SKM-1 treated with dmso at 0.1 percent for 144 hours (cell line): Measurements from ENCODE around the gene LRRIQ1.
"Not testable (repeated sequence)": the region's sequence is repeated elsewhere in the genome, so short reads cannot be mapped to it uniquely, and the experiment has no call there.

Experiments
- DNase-seq: peaks from one replicate; lab custom pipeline; 2025; ENCODE audit not compliant: unreplicated experiment; lab: John Stamatoyannopoulos, UW

Gene LRRIQ1

GRCh38 chr12:85188619-85189018 lies 152.5 kb downstream of the LRRIQ1 start:
- no peak for DNase-seq

DNA sequence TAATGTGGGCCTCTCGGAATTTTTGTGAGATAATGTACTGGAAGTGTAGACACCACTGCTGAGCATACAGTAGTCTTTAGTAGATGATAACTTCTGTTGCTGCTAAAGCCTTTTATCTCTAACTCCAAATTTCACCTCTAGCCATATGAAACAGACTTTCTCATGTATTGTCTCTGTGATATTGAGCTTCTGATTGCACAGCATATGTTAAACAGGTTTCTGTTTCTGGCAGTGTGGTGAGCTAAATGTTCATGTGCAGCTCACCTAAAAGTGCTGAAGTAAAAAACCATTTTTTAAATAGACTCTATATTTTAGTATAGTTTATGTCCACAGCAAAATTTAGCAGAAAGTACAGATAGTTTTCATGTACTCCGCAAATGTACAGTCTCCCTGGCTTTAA lies 154.6 kb downstream of the LRRIQ1 start:
- no peak for DNase-seq

GRCh38 chr12:85203809-85204208 lies 167.7 kb downstream of the LRRIQ1 start:
- not testable (repeated sequence) for DNase-seq

DNA sequence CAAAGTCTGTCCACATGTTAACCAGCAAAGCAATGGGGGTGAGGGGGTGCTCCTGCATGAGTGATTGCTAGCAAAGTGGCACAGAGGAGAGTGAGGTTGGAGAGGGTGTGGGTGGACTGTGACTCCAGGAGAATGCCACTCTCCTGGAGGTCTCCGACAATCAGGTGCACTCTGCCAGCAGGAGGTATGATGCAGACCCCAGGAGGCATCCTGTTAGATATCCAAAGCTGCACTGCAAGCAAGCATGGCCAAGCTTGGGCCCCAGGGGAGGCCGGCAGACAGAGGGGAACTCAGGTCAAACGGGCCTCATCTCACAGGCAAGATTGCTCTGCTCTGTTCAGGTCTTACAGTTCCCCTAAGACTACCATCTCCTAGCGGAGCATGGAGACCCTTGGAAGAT lies 170.4 kb downstream of the LRRIQ1 start:
- DNase-seq, result no peak

GRCh38 chr12:85224339-85224738 lies 188.2 kb downstream of the LRRIQ1 start:
- not testable (repeated sequence) for DNase-seq

DNA sequence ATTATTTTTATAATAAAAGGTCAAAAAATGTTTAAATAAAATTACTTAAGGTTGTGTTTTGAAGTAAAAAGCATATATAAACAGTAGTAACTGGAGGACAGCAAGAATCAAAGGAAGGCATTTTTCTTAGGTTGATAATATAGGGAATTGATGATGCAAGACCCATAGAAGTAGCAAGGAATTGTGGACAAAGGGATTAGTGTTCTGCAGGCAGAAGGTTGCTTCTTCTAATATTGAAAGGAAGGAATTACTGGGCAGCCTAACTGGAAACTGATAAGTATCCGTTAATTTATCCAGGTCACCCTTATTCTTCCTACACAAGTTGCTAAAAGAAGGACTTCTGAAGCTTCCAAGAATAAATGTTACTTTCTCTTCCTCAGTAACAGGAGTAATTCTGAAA lies 189.3 kb downstream of the LRRIQ1 start:
- no peak for DNase-seq

DNA sequence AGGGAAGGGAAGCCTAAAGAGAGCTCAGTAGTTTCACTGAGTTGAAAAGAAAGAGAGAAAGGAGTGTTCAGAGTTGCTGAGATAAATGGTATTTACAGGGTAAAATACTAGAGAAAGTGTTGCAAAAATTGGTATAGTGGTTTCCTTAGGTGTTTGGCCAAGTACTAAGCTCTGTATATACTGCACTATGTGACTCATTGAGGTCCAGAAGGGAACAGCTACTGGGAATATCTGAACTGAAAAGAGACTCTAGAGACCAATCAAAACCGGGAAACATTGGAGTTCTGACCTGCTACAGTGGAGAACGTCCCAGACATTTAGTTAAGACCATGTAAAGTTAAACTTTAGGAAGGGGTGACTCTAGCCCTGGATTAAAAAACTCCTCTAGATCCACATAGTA lies 201.2 kb downstream of the LRRIQ1 start:
- DNase-seq, result no peak

- DNase-seq, result no peak
These were observed 208.4 kb downstream of the LRRIQ1 start for GRCh38 chr12:85244561-85244960.

- DNase-seq, result no peak
These were observed 217.7 kb downstream of the LRRIQ1 start for GRCh38 chr12:85253853-85254252.

DNA sequence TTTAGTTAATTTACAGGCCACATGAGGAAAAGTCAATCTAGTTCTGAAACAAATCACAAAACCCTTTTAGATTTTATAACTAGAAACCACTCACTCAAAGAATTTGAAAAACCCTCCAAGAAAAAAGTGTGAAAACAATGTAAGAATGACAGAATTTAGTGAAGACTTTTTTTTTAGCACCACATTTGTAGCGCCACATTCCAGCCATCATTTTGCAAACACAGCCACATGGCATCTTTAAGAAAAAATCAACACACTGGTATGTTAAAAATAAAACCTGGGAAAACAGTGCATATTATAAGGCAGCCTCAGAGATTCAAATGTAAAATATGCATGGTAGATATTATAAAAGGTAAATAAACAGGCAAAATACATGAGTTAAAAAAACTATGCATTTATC lies 221.5 kb downstream of the LRRIQ1 start:
- DNase-seq, result no peak

DNA sequence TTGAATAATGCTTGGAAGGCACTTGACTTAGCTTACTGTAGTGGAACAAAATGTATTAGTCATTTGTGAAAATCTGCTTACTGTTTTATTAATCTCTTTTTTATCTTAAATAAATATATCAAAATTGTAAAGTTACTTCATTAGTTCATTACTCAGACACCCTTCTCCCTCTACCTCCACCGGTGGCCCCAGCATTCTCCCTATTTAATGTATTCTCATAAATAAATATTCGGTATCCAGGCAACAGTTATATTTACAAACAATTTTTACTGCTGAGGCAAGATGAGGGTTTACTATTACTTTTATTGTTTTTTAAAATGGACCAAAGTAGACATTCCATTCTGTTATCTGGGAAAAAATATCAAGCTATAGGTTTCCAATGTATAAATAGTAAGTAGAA lies 224.3 kb downstream of the LRRIQ1 start:
- DNase-seq, result no peak

DNA sequence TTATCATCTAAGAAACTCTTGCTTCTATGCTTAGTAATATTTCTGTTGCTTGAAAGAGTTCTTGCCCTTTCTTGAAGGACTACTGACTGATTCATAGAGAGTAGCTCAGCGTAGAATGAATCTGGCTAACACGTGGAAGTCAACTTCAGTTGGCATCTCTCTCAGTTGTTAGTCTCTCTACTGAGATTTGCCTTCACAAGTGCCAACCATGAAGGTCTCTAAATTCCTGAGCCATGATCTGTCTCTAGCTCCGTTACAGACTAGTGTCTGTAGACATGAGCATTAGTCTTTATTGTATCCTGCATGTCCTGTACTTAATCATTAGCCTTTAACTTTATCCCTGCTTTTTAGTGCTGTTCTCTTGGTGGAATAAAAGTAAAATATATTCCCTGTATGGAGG lies 224.7 kb downstream of the LRRIQ1 start:
- DNase-seq, result no peak

- DNase-seq, result no peak
These were observed 230.2 kb downstream of the LRRIQ1 start for GRCh38 chr12:85266356-85266755.

DNA sequence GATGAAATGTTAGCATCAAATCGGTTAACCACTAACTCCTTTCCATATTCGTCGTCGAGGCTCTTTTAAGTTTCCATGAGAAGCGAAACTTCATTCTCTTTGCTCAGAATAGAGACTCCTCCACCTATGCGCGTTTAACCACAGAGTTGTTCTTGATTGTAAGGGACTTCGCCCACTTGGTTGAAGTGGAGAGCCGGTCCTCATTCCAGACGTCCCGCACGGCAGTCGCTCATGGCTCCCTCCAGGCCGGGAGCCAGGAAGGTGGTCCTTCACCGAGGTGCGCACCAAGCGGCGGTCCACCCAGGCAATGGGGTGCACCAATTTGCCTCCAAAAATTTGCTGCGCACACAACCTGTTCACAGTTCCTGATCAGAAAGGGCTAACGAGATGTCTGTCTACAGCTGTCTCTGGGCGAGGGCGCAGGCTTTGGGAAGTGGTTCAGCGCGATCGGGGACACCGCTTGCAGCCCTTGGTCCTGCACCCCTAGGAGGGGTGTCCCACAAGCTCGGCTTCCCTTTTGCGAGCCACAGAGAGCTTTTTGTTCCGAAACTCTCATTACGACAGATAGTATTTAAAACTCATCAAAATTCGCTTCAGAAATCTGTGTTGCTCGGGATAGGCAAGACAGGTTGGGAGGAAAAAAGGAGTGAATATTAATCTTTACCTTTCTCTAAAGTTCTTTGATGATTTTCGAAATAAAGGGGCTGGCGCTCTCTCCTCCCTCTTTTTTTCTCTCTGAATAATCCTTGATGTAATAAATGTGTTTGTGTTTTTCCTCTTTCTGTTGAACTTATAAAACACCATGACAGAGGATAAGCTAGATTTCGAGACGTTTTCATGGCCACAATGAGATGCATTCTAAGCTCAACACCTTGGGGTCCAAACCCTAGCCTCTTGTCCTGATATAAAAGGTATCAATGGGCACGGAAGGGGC lies 237.5 kb downstream of the LRRIQ1 start:
- no peak for DNase-seq

DNA sequence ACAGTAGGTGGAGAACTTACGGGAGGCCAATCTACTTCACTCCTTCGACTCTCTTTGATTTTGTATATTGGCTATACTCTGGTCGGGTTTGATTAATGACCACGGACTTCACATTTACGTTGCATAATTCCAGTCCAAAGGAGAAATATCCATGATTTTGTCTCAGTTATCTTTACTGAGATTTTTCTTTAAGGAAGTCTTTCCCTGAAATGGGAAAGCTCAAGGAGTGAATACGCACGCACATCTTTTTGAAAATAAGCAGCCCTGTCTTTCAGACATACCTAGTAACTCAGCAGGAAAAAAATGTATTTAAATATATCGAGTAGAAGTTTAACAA lies 238.1 kb downstream of the LRRIQ1 start:
- no peak for DNase-seq

DNA sequence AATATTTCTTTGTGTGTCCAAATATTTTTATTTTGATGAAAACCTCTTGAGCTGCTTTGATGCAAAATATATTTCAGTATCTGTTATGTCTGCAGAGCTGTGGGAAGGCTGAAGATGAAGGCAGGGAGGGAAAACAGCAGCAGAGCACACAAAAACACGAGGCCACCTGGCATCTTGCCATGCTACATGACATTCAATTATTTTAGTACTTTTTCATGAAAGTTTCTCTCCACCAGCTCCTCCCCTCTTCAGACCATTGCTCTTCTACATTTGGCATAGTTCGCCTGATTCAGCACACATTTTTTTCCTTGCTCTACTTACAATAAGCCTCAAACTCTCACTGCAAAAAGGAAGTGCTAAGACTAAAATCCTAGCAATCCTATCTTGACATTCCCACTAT lies 239.2 kb downstream of the LRRIQ1 start:
- DNase-seq, result no peak

GRCh38 chr12:85277191-85277590 lies 241.0 kb downstream of the LRRIQ1 start:
- no peak for DNase-seq

DNA sequence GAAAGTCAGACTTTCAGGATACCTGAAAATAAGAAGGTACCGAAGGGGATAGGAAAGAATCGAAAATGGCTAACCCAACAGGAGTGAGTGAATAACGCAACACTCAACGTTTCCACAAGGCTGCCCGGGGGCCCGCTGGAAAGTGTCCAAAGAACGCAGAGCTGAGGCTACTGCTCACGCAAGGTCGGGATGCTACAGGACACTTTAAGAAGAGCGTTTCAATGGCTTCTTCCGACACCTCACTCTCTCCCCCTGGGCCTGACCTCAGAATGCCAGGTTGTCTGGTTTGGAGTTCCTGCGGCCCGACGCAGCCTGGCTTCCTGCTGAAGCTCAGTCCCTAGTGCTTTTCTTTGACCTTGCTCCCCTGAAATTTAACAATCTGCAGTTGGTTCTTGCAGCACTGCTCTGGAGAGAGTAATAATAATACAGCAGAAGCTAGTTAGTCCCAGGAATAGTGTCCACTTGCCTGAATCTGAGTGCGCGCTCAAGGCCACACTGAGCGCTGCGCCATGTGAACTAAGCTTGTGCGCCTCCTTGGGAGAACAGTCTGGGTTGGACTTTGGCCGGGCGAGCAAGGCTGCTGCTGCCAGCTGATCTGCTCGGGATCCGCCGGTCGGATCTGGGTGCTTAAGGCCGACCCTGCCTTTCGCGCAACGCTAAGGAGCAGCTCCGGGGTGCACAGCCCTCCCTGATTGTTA lies 241.9 kb downstream of the LRRIQ1 start:
- no peak for DNase-seq

- DNase-seq, result no peak
These were observed 242.7 kb downstream of the LRRIQ1 start for GRCh38 chr12:85278598-85279448.

GRCh38 chr12:85279449-85280164 lies 243.5 kb downstream of the LRRIQ1 start:
- no peak for DNase-seq
